K562 (cell line): Measurements from ENCODE around the gene NISCH. TPM values are rescaled to one million over a fixed set of nuclear protein-coding genes. Genes with fewer than 3 reads are reported as not detected.

ENCODE experiments used
- ATAC-seq: fragments of 200-7000 bp; cut with Tn5 transposase; 3 replicates; pipeline ENCODE4 v1.9.1; 2020; ENCODE audit warnings: moderate library complexity
- BruUV-seq: library from RNA; stranded (reverse); fragments of 400-500 nt; replicated peaks from 2 replicates; lab custom pipeline; 2021; lab: Mats Ljungman, UMichigan
- CTCF ChIA-PET: fragments of 300-600 bp; formaldehyde crosslinking; extraction: SDS; loops from one replicate; lab custom pipeline; 2021; ENCODE audit warnings: low intra/inter-chr PET ratio; lab: Yijun Ruan, JAX
- POLR2A ChIA-PET: fragments of 300-600, 350-650 bp; sonication (Branson Sonifier 250); formaldehyde crosslinking; extraction: SDS; loops from one replicate; lab custom pipeline; 2021; ENCODE audit warnings: antibody characterized with exemption, inconsistent platforms; lab: Yijun Ruan, JAX
- DNase-seq, 4 experiments: peaks; one replicate each; pipeline versions ENCODE4 v3.0.0 to v3.0.0-alpha.2; 2011 to 2018; ENCODE audit warnings: low spot score in 3 of 4, mixed read lengths in 3 of 4; ENCODE audit errors: extremely low read depth in 1 of 4
- FAIRE-seq: peaks from 2 replicates; lab custom pipeline; 2011; peaks lifted over from hg19 to GRCh38; lab: Jason Lieb, UNC
- H2AFZ ChIP-seq: 2 replicates; pipeline ENCODE4 v1.6.0; 2011; ENCODE audit warnings: low read depth, low read length, control low read depth, inconsistent platforms
- H3K27ac ChIP-seq: fragments of 200-600 bp; 3 replicates; pipeline ENCODE4 v1.8.0; 2011; ENCODE audit warnings: low read depth, mild to moderate bottlenecking, control low read depth, inconsistent platforms, low read length, moderate library complexity, mixed read lengths; ENCODE audit errors: extremely low read depth
- H3K27me3 ChIP-seq, 2 experiments: fragments of 300-600 bp in 1 of 2; 2 replicates in 1 of 2; 3 replicates in 1 of 2; pipeline versions ENCODE4 v1.6.0 to v1.8.0; 2011; ENCODE audit warnings: inconsistent platforms in 2 of 2, low read length in 2 of 2, mild to moderate bottlenecking in 1 of 2, mixed read lengths in 1 of 2, moderate library complexity in 1 of 2; ENCODE audit not compliant: control insufficient read depth in 2 of 2, insufficient read depth in 2 of 2
- H3K36me3 ChIP-seq: fragments of 300-600 bp; 3 replicates; pipeline ENCODE4 v1.8.0; 2011; ENCODE audit warnings: mild to moderate bottlenecking, low read length, inconsistent platforms; ENCODE audit not compliant: control insufficient read depth, insufficient read depth
- H3K4me1 ChIP-seq, 2 experiments: fragments of 200-600 bp in 1 of 2; replicated peaks in 1 of 2; 2 replicates in 1 of 2; 3 replicates in 1 of 2; pipeline versions ENCODE4 v1.5.1 to v1.8.0; 2011; ENCODE audit warnings: inconsistent platforms in 2 of 2, low read length in 2 of 2, mild to moderate bottlenecking in 1 of 2, mixed read lengths in 1 of 2, moderate library complexity in 1 of 2; ENCODE audit not compliant: control insufficient read depth in 2 of 2, insufficient read depth in 2 of 2
- H3K4me2 ChIP-seq: 2 replicates; pipeline ENCODE4 v1.6.1; 2011; ENCODE audit warnings: low read length, control low read depth, inconsistent platforms, mixed read lengths; ENCODE audit not compliant: insufficient read depth
- H3K4me3 ChIP-seq: fragments of 200-600 bp; sonication (generic), shearing (Covaris generic); 2 replicates; pipeline ENCODE4 v1.5.1; 2016; ENCODE audit warnings: control low read depth, inconsistent platforms
- H3K79me2 ChIP-seq: fragments of 200-600 bp; 3 replicates; pipeline ENCODE4 v1.8.0; 2011; ENCODE audit warnings: low read length, inconsistent platforms; ENCODE audit not compliant: control insufficient read depth, insufficient read depth
- H3K9ac ChIP-seq, 2 experiments: 2 replicates each; pipeline versions ENCODE4 v1.6.0 to v1.6.1; 2011; ENCODE audit warnings: low read depth in 2 of 2, low read length in 2 of 2, control low read depth in 1 of 2, inconsistent platforms in 1 of 2, mild to moderate bottlenecking in 1 of 2, mixed read lengths in 1 of 2; ENCODE audit not compliant: insufficient read depth in 1 of 2
- H3K9me1 ChIP-seq: one replicate; pipeline ENCODE4 v1.6.0; 2011; ENCODE audit warnings: inconsistent platforms, mild to moderate bottlenecking, low read length, moderate library complexity; ENCODE audit not compliant: control insufficient read depth, insufficient read depth
- H3K9me3 ChIP-seq: replicated peaks from 2 replicates; pipeline ENCODE4 v1.5.1; 2011; ENCODE audit warnings: low read depth, low read length, inconsistent platforms; ENCODE audit not compliant: control insufficient read depth, insufficient read depth
- H4K20me1 ChIP-seq: replicated peaks from 2 replicates; pipeline ENCODE4 v1.6.1; 2011; ENCODE audit warnings: low read length, inconsistent platforms, mixed read lengths; ENCODE audit not compliant: control insufficient read depth, insufficient read depth
- CTCFL ChIP-seq: IDR thresholded peaks from 2 replicates; pipeline ENCODE4 v1.6.1; 2011; ENCODE audit warnings: borderline replicate concordance, low read depth, mild to moderate bottlenecking, moderate library complexity, low read length; ENCODE audit not compliant: insufficient read depth, poor library complexity, severe bottlenecking
- FOS ChIP-seq: IDR thresholded peaks from 3 replicates; pipeline ENCODE4 v1.6.1; 2011; ENCODE audit not compliant: insufficient read length; ENCODE audit errors: extremely low read depth
- FOSL1 ChIP-seq: fragments of 200-800 bp; sonication (Bioruptor generic); conservative IDR thresholded peaks from 2 replicates; pipeline ENCODE4 v1.6.1; 2016; ENCODE audit warnings: missing genetic modification characterization, missing compliant biosample characterization
- GABPB2 ChIP-seq: fragments of 250-450 bp; sonication (Bioruptor Pico); conservative IDR thresholded peaks from 2 replicates; pipeline ENCODE4 v1.5.1; 2021; ENCODE audit warnings: mild to moderate bottlenecking
- HMG20B ChIP-seq: fragments of 250-450 bp; sonication (Bioruptor Pico); IDR thresholded peaks from 2 replicates; pipeline ENCODE4 v1.5.0; 2021; ENCODE audit warnings: mild to moderate bottlenecking
- KAT7 ChIP-seq: sonication (generic); formaldehyde crosslinking; IDR thresholded peaks from 2 replicates; pipeline ENCODE4 v1.8.0; 2022; ENCODE audit warnings: missing genetic modification reagents, mild to moderate bottlenecking, borderline replicate concordance
- KDM2B ChIP-seq: fragments of 250-450 bp; sonication (Bioruptor Pico); IDR thresholded peaks from 2 replicates; pipeline ENCODE4 v1.8.0; 2021; ENCODE audit warnings: mild to moderate bottlenecking, moderate library complexity
- L3MBTL2 ChIP-seq: fragments of 450-650 bp; IDR thresholded peaks from 2 replicates; pipeline ENCODE4 v1.6.1; 2016; ENCODE audit warnings: mild to moderate bottlenecking, moderate library complexity
- NR2C1 ChIP-seq, 2 experiments: fragments of 450-650 bp; IDR thresholded peaks; 2 replicates each; pipeline ENCODE4 v1.6.1; 2017; ENCODE audit warnings: mild to moderate bottlenecking in 2 of 2, antibody characterized with exemption in 1 of 2, inconsistent platforms in 1 of 2, missing compliant biosample characterization in 1 of 2, missing genetic modification characterization in 1 of 2
- PCBP1 ChIP-seq: fragments of 200-400 bp; formaldehyde crosslinking; IDR thresholded peaks from 2 replicates; pipeline ENCODE4 v1.6.1; 2018; ENCODE audit warnings: mild to moderate bottlenecking, low read depth, low read length; ENCODE audit not compliant: poor library complexity, severe bottlenecking
- PHF8 ChIP-seq: fragments of 200-600 bp; sonication (generic); IDR thresholded peaks from 2 replicates; pipeline ENCODE4 v1.6.1; 2012; ENCODE audit warnings: mixed run types, mild to moderate bottlenecking, inconsistent platforms, low read length, moderate library complexity, borderline replicate concordance
- PPARD ChIP-seq: fragments of 250-450 bp; sonication (Bioruptor Pico); IDR thresholded peaks from 2 replicates; pipeline ENCODE4 v1.8.0; 2022; ENCODE audit warnings: inconsistent platforms, mild to moderate bottlenecking, moderate library complexity
- SREBF2 ChIP-seq: sonication (generic); formaldehyde crosslinking; IDR thresholded peaks from 2 replicates; pipeline ENCODE4 v1.4.0; 2020; ENCODE audit warnings: mild to moderate bottlenecking, missing genetic modification reagents
- STAG1 ChIP-seq: sonication (generic); formaldehyde crosslinking; IDR thresholded peaks from 2 replicates; pipeline ENCODE4 v1.5.0; 2020; ENCODE audit warnings: missing genetic modification reagents, borderline replicate concordance
- WGBS: fragments of 100-300 bp; shearing (Covaris generic); methylation state at CpG from one replicate; pipeline ENCODE4 v1.1.6; 2016; ENCODE audit warnings: low coverage, mixed read lengths; ENCODE audit not compliant: insufficient coverage; ENCODE audit errors: missing lambda C conversion rate; 5-methylcytosine and 5-hydroxymethylcytosine counted together
- in situ Hi-C: fragments of 300-500 bp; cut with MboI; formaldehyde crosslinking; loops from 4 replicates; pipeline ENCODE4 v1.15.0; 2018; ENCODE audit warnings: inconsistent platforms, mixed read lengths
- intact Hi-C: fragments of 100-400 bp; cut with micrococcal nuclease; formaldehyde crosslinking; loops from 2 replicates; pipeline ENCODE4 v1.14.2; 2022
- polyA plus RNA-seq, 8 experiments: library from polyadenylated mRNA; depleted of rRNA in 4 of 8; stranded (reverse) in 5 of 8; unstranded in 3 of 8; fragments of >200 nt; fragmentation: Nextera tagmentation in 2 of 8; fragmentation: Illumina TruSeq in 1 of 8; extraction: Ambion mirVana in 2 of 8; extraction: Trizol in 1 of 8; gene quantifications; 2 replicates each; pipeline versions ENCODE4 v1.2.1 to v1.2.3, GENCODE V29; 2011 to 2014; ENCODE audit warnings: inconsistent platforms in 1 of 8, missing spikeins in 1 of 8
- total RNA-seq, 7 experiments: library from RNA; depleted of rRNA in 6 of 7; stranded (reverse); fragments of >200 nt in 6 of 7; fragmentation: Illumina TruSeq in 2 of 7; extraction: Trizol in 2 of 7; gene quantifications; 2 replicates each; pipeline versions ENCODE4 v1.2.1 to v1.2.3, GENCODE V29; 2011 to 2021; ENCODE audit warnings: low replicate concordance in 1 of 7
- TF ChIP-seq, protein P1 (sequence below): fragments of 450-650 bp; formaldehyde crosslinking; IDR thresholded peaks from 2 replicates; pipeline ENCODE4 v1.4.0; 2022; ENCODE audit warnings: missing genetic modification characterization

The NISCH gene
- total and polyA plus RNA-seq, 9 of the 15 experiments (the other 6 are each of a cell fraction or from before 2014, with no cell fraction given) = 0.44 to 43.5 (median 23.4) TPM

DNA sequence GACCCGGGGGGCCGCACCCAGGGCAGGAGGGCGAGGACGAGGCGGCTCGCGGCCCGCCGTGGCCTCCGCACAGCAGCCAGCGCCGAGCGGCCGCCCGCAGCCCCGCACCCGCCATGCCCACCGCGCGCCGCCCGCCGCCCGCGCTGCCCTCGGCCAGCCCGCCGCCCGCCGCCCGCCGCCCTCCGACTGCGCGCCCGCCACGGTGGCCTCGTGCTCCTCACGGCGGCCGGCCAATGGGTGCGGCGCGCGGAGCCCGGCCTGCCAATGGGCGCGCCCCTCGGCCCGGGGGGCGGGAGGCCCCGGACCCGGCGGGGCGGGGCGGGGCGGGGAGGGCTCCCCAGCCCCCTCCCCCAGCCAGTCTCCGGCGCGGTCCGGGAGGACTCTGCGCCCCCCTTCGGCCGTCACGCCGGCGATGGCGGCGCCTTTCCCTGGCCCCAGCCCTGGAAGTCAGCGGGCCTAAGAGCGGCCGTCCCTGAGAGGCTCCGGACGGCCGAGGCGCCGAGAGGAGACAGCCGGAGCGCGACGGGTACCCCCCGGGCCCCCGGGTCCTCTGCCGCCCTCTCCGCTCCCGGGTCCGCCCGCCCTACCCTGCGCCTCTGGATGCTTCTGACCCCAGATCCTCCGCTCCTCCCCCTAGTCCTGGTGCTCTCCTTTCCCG is 78.3 kb downstream of the NISCH start, which contains the start of gene NT5DC2 (continued):
- TF ChIP-seq CTCFL (peak; percentile 63), FOS (peak; percentile 45), GABPB2 (CRISPR knock-in tag) (no peak), KDM2B (CRISPR knock-in tag) (peak; percentile 55; the same call in 1 of the 2 replicates)

DNA sequence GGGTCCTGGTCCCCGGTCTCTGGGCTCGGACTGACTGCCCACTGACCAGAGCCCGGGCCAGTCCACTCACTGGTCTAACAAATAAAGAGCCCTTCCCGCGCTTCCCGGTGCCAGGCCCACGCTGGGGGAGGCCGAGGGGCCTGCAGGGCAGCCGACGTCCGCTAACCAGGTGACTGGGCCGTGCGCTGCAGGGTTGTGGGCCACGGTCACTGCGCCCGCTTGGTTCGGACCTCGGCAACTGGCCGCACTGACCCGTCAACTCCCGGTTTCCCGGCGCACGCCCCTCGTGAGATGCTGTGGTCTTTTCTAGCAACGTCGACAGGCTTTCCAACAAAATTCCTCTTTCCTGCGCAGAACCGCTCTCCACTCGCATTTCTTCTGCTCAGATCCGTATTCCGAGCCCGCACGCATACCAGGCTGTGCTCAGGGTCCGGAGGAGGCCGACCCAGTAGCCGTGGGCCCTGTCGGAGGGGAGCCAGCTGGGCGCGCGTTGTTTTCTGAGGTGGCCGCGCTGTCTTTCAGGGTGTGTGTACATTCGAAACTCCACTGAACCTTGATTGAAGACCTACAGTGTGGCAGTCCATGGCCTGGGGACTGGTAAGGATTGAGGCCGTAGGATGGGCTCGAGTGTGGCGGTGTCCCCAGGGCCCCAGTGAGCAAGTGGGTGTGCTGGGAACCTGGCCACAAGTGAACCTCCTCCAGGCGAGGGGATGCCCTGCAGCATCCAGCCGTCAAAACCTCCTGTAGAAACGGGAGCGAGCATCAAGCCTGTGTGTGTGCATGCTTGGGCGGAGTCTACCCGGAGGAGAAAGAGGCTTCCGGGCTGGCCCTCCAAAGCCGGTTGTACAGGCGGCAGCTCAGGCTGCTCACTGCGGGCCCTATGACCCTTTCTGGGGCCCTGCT is 79.1 kb downstream of the NISCH start:
- peak overlapping the region; percentile 70 to 92 for H3K9ac ChIP-seq
- TF ChIP-seq NR2C1 (IDR thresholded peaks at IDR 0.05) (no peak), NR2C1 (tag; IDR thresholded peaks at IDR 0.05) (no peak), STAG1 (no peak), PHF8 (peak; percentile 17; the same call in 1 of the 2 replicates), PPARD (no peak), PCBP1 (no peak), FOSL1 (no peak), KAT7 (CRISPR knock-in tag) (0 out of 2 replicates have a peak, but pooled peaks have one; percentile 51), HMG20B (CRISPR knock-in tag) (no peak), L3MBTL2 (peak; percentile 45), SREBF2 (no peak)
- TF ChIP-seq, protein P1, sequence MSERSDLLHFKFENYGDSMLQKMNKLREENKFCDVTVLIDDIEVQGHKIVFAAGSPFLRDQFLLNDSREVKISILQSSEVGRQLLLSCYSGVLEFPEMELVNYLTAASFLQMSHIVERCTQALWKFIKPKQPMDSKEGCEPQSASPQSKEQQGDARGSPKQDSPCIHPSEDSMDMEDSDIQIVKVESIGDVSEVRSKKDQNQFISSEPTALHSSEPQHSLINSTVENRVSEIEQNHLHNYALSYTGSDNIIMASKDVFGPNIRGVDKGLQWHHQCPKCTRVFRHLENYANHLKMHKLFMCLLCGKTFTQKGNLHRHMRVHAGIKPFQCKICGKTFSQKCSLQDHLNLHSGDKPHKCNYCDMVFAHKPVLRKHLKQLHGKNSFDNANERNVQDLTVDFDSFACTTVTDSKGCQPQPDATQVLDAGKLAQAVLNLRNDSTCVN (CRISPR knock-in tag) = no peak

More for the DNA sequence above, 79.1 kb downstream of the NISCH start:
- Histone ChIP-seq H3K79me2 (peaks cover 88% of the 10 kb centered on the region), H4K20me1 (peaks cover 31% of the 10 kb centered on the region), H2AFZ (peak overlapping the region; percentile 83), H3K27me3 (no peaks in the 10 kb centered on the region), H3K4me1 (peaks cover 39 to 55% of the 10 kb centered on the region in 2 experiments), H3K4me3 (peak overlapping the region; percentile 57), H3K9me1 (peaks cover 17% of the 10 kb centered on the region), H3K27ac (peak overlapping the region; percentile 75), H3K36me3 (peaks cover 41% of the 10 kb centered on the region; the same call in 2 of the 3 replicates), H3K9me3 (no peaks in the 10 kb centered on the region), H3K4me2 (peak overlapping the region; percentile 85)
- intact Hi-C loops (loop anchor here (2.0 kb wide), 1 partner anchor 52 kb away; no protein-coding TSS in a partner anchor), in situ Hi-C loops (no loop called here)
- ATAC-seq (peak; percentile 28), DNase-seq (peak in 2 of 4 experiments; percentile 49 to 77), FAIRE-seq (peak; percentile 62)
- CTCF ChIA-PET = no interaction called here
- WGBS = 3% methylated on average over 39 of the region's 57 CpGs
- no TSS peak for BruUV-seq
- POLR2A ChIA-PET = no interaction called here
